H1 (cell line): ENCODE results near the gene ADAMTS17. TPM values are rescaled to one million over a fixed set of nuclear protein-coding genes. Genes with fewer than 3 reads are reported as not detected.

Experiments used
- CTCF ChIA-PET: fragments of 300-600 bp; sonication (Branson Sonifier 250); formaldehyde crosslinking; loops from one replicate; lab custom pipeline; 2021; ENCODE audit not compliant: partially characterized antibody; lab: Charles Lee
- POLR2A ChIA-PET: fragments of 300-600 bp; sonication (Branson Sonifier 250); formaldehyde crosslinking; loops from one replicate; lab custom pipeline; 2021; ENCODE audit warnings: inconsistent platforms; ENCODE audit not compliant: partially characterized antibody; lab: Charles Lee
- DNase-seq, 2 experiments: peaks; one replicate each; pipeline versions ENCODE4 v3.0.0 to v3.0.0-alpha.2; 2010 to 2022; ENCODE audit warnings: low spot score in 2 of 2, low read depth in 1 of 2, mixed read lengths in 1 of 2
- FAIRE-seq: peaks from 2 replicates; lab custom pipeline; 2011; peaks lifted over from hg19 to GRCh38; lab: Jason Lieb, UNC
- H2AFZ ChIP-seq: 2 replicates; pipeline ENCODE4 v1.8.1; 2012; ENCODE audit warnings: low read length, inconsistent platforms
- H2AK5ac ChIP-seq: 2 replicates; pipeline ENCODE4 v1.6.1; 2013; ENCODE audit warnings: low read depth, low read length
- H2BK120ac ChIP-seq: replicated peaks from 2 replicates; pipeline ENCODE3; 2013; ENCODE audit warnings: low read depth, low read length, inconsistent platforms
- H2BK12ac ChIP-seq: 2 replicates; pipeline ENCODE4 v1.6.1; 2013; ENCODE audit warnings: low read depth, low read length
- H2BK15ac ChIP-seq: 2 replicates; pipeline ENCODE4 v1.6.1; 2013; ENCODE audit warnings: low read length
- H2BK20ac ChIP-seq: 2 replicates; pipeline ENCODE4 v1.6.1; 2013; ENCODE audit warnings: low read length
- H2BK5ac ChIP-seq: 2 replicates; pipeline ENCODE4 v1.6.1; 2013; ENCODE audit warnings: low read depth, low read length
- H3K14ac ChIP-seq: 2 replicates; pipeline ENCODE4 v1.6.1; 2013; ENCODE audit warnings: inconsistent platforms; ENCODE audit not compliant: insufficient read length
- H3K18ac ChIP-seq: 2 replicates; pipeline ENCODE4 v1.6.1; 2013; ENCODE audit warnings: low read length; ENCODE audit errors: extremely low read depth
- H3K23ac ChIP-seq: 2 replicates; pipeline ENCODE4 v1.6.1; 2013; ENCODE audit warnings: inconsistent platforms; ENCODE audit not compliant: insufficient read length
- H3K23me2 ChIP-seq: 2 replicates; pipeline ENCODE4 v1.6.1; 2013; ENCODE audit warnings: low read depth, low read length
- H3K27ac ChIP-seq: 2 replicates; pipeline ENCODE4 v1.6.1; 2011; ENCODE audit warnings: low read depth, low read length, inconsistent platforms
- H3K27me3 ChIP-seq, 4 experiments: replicated peaks in 1 of 4; 1 replicate in 1 of 4; 2 replicates in 3 of 4; pipeline versions ENCODE4 v1.6.1 to v1.8.1; 2011 to 2013; ENCODE audit warnings: low read length in 3 of 4, mild to moderate bottlenecking in 3 of 4, inconsistent platforms in 2 of 4, mixed read lengths in 2 of 4, moderate library complexity in 1 of 4; ENCODE audit not compliant: control insufficient read depth in 3 of 4, insufficient read depth in 3 of 4; ENCODE audit errors: extremely low read depth in 1 of 4
- H3K36me3 ChIP-seq, 4 experiments: 2 replicates each; pipeline versions ENCODE4 v1.6.1 to v1.8.1; 2011 to 2013; ENCODE audit warnings: mild to moderate bottlenecking in 4 of 4, low read length in 3 of 4, moderate library complexity in 2 of 4, control low read depth in 1 of 4, inconsistent platforms in 1 of 4; ENCODE audit not compliant: insufficient read depth in 4 of 4, control insufficient read depth in 2 of 4
- H3K4ac ChIP-seq: replicated peaks from 2 replicates; pipeline ENCODE3; 2013; ENCODE audit warnings: low read length, low read depth, mixed read lengths, inconsistent platforms; ENCODE audit not compliant: insufficient read length
- H3K4me1 ChIP-seq, 4 experiments: replicated peaks in 1 of 4; 1 replicate in 1 of 4; 2 replicates in 3 of 4; pipeline versions ENCODE4 v1.6.1 to v1.8.1; 2011 to 2013; ENCODE audit warnings: low read length in 3 of 4, inconsistent platforms in 2 of 4, mixed read lengths in 1 of 4; ENCODE audit not compliant: insufficient read depth in 4 of 4, control insufficient read depth in 3 of 4
- H3K4me2 ChIP-seq, 2 experiments: 2 replicates each; pipeline versions ENCODE4 v1.6.1 to v1.8.1; 2011 to 2013; ENCODE audit warnings: low read depth in 2 of 2, low read length in 2 of 2, control low read depth in 1 of 2, inconsistent platforms in 1 of 2, mild to moderate bottlenecking in 1 of 2; ENCODE audit not compliant: insufficient read depth in 1 of 2
- H3K4me3 ChIP-seq, 4 experiments: fragments of 200-600, 300-600 bp in 1 of 4; sonication (generic), shearing (Covaris generic), sonication (Bioruptor Twin) in 1 of 4; 2 replicates each; pipeline versions ENCODE4 v1.5.1 to v1.8.1; 2011 to 2016; ENCODE audit warnings: low read length in 4 of 4, low read depth in 3 of 4, control low read depth in 2 of 4, inconsistent platforms in 2 of 4, mild to moderate bottlenecking in 2 of 4, mixed read lengths in 1 of 4, moderate library complexity in 1 of 4; ENCODE audit not compliant: insufficient read depth in 2 of 4; ENCODE audit errors: extremely low read depth in 1 of 4
- H3K56ac ChIP-seq: replicated peaks from 2 replicates; pipeline ENCODE3; 2013; ENCODE audit warnings: low read depth, mild to moderate bottlenecking, mixed read lengths, low read length, inconsistent platforms; ENCODE audit not compliant: insufficient read length
- H3K79me1 ChIP-seq: 2 replicates; pipeline ENCODE4 v1.6.1; 2013; ENCODE audit warnings: low read depth, low read length, control low read depth
- H3K79me2 ChIP-seq, 2 experiments: 2 replicates each; pipeline versions ENCODE4 v1.6.1 to v1.8.1; 2012 to 2013; ENCODE audit warnings: low read length in 2 of 2, mild to moderate bottlenecking in 2 of 2, inconsistent platforms in 1 of 2; ENCODE audit not compliant: insufficient read depth in 2 of 2, control insufficient read depth in 1 of 2
- H3K9ac ChIP-seq, 4 experiments: replicated peaks in 1 of 4; 1 replicate in 1 of 4; 2 replicates in 3 of 4; pipeline versions ENCODE4 v1.6.1 to v1.8.1; 2011 to 2013; ENCODE audit warnings: low read depth in 3 of 4, low read length in 3 of 4, control low read depth in 2 of 4, mild to moderate bottlenecking in 2 of 4, moderate library complexity in 2 of 4, inconsistent platforms in 1 of 4; ENCODE audit errors: extremely low read depth in 1 of 4
- H3K9me3 ChIP-seq, 2 experiments: 2 replicates each; pipeline versions ENCODE4 v1.6.1 to v1.8.1; 2012 to 2013; ENCODE audit warnings: mild to moderate bottlenecking in 2 of 2, moderate library complexity in 2 of 2, control low read depth in 1 of 2, inconsistent platforms in 1 of 2, low read depth in 1 of 2, low read length in 1 of 2, mixed read lengths in 1 of 2; ENCODE audit not compliant: insufficient read depth in 2 of 2
- H4K20me1 ChIP-seq, 2 experiments: replicated peaks in 1 of 2; 2 replicates each; pipeline versions ENCODE3 to v1.8.1; 2011 to 2013; ENCODE audit warnings: inconsistent platforms in 2 of 2, low read length in 2 of 2, mild to moderate bottlenecking in 1 of 2; ENCODE audit not compliant: insufficient read depth in 2 of 2, control insufficient read depth in 1 of 2
- H4K5ac ChIP-seq: 2 replicates; pipeline ENCODE4 v1.6.1; 2013; ENCODE audit warnings: low read length, low read depth, mixed read lengths, inconsistent platforms; ENCODE audit not compliant: insufficient read length
- H4K8ac ChIP-seq: 2 replicates; pipeline ENCODE4 v1.8.0; 2013; ENCODE audit warnings: mild to moderate bottlenecking, moderate library complexity, low read length, inconsistent platforms; ENCODE audit not compliant: insufficient read depth; ENCODE audit errors: extremely low read depth
- H4K91ac ChIP-seq: replicated peaks from 2 replicates; pipeline ENCODE3; 2013; ENCODE audit warnings: low read length, mixed read lengths, inconsistent platforms; ENCODE audit not compliant: insufficient read length
- CBX5 ChIP-seq: fragments of 300-800, 300-1000 bp; sonication (generic); IDR thresholded peaks from 2 replicates; pipeline ENCODE4 v1.7.1; 2016; ENCODE audit warnings: antibody characterized with exemption, low read length, low read depth
- CHD1 ChIP-seq: IDR thresholded peaks from 2 replicates; pipeline ENCODE4 v1.6.1; 2012; ENCODE audit warnings: low read depth, low read length, improper control_type of control experiment
- EZH2 ChIP-seq: fragments of 200-600 bp; sonication (generic); IDR thresholded peaks from 2 replicates; pipeline ENCODE4 v1.7.1; 2012; ENCODE audit warnings: low read depth, mild to moderate bottlenecking, moderate library complexity, low read length, inconsistent platforms; ENCODE audit not compliant: severe bottlenecking
- JUND ChIP-seq: IDR thresholded peaks from 2 replicates; pipeline ENCODE4 v1.6.1; 2011; ENCODE audit warnings: mild to moderate bottlenecking, improper control_type of control experiment, low read length
- RFX5 ChIP-seq: IDR thresholded peaks from 2 replicates; pipeline ENCODE4 v1.6.1; 2011; ENCODE audit warnings: low read depth, low read length, improper control_type of control experiment, borderline replicate concordance
- SIN3A ChIP-seq, 2 experiments: IDR thresholded peaks in 1 of 2; conservative IDR thresholded peaks in 1 of 2; 2 replicates each; pipeline ENCODE4 v1.6.1; 2011 to 2012; ENCODE audit warnings: low read length in 2 of 2, improper control_type of control experiment in 1 of 2, low read depth in 1 of 2, mild to moderate bottlenecking in 1 of 2
- USF2 ChIP-seq: IDR thresholded peaks from 2 replicates; pipeline ENCODE4 v1.6.1; 2011; ENCODE audit warnings: low read length, improper control_type of control experiment
- WGBS, 2 experiments: shearing (Covaris generic) in 1 of 2; methylation state at CpG; one replicate each; pipeline versions ENCODE4 v1.1.6 to v1.1.7; 2013 to 2015; ENCODE audit warnings: low lambda C conversion rate in 2 of 2, mixed read lengths in 2 of 2, inconsistent platforms in 1 of 2, low coverage in 1 of 2, missing lambda C conversion rate in 1 of 2; ENCODE audit not compliant: insufficient replicate concordance in 2 of 2, insufficient coverage in 1 of 2, insufficient read length in 1 of 2; ENCODE audit errors: extremely low coverage in 1 of 2, missing lambda C conversion rate in 1 of 2; 5-methylcytosine and 5-hydroxymethylcytosine counted together
- polyA plus RNA-seq, 7 experiments: library from polyadenylated mRNA; depleted of rRNA in 3 of 7; stranded (reverse) in 5 of 7; unstranded in 2 of 7; fragments of >200 nt in 5 of 7; fragments of 200-250 nt in 2 of 7; gene quantifications; 1 replicate in 5 of 7; 2 replicates in 1 of 7; 4 replicates in 1 of 7; pipeline versions ENCODE4 v1.2.1 to v1.2.3, GENCODE V29; 2011 to 2013; ENCODE audit warnings: missing spikeins in 2 of 7, mixed read lengths in 2 of 7
- total RNA-seq: library from RNA; stranded (reverse); fragmentation: NEBNext Ultra II Directional; extraction: Animal tissue kit (Norgen Biotek cat#: 25700); gene quantifications from 2 replicates; pipeline ENCODE4 v1.2.1, GENCODE V29; 2021
- TF ChIP-seq, protein P1 (sequence below): IDR thresholded peaks from 2 replicates; pipeline ENCODE4 v1.6.1; 2012; ENCODE audit warnings: low read length, inconsistent platforms

The ADAMTS17 gene
- total and polyA plus RNA-seq, 2 of the 8 experiments (the other 6 are each of a cell fraction or from before 2014, with no cell fraction given): 0.51 to 1.7 TPM

GRCh38 chr15:99987701-99988100, 354.1 kb downstream of the ADAMTS17 start:
- ChIA-PET CTCF (interaction anchor here (1.0 to 1.6 kb wide), 2 partner anchors 15 to 59 kb away, joined by 3 to 5 read pairs; no protein-coding TSS in a partner anchor), POLR2A (no interaction called here)
- H3K9me3 ChIP-seq: peaks cover 0 to 6% of the 10 kb centered on the region in 2 experiments; a peak in 2 of 4 replicates
- H3K79me1 ChIP-seq: no peaks in the 10 kb centered on the region
- no peak overlapping the region for H4K8ac ChIP-seq
- H3K27me3 ChIP-seq: no peaks in the 10 kb centered on the region
- DNase-seq (no peak), FAIRE-seq (no peak)
- no peak overlapping the region for H2BK5ac ChIP-seq
- H3K9ac ChIP-seq: no peak overlapping the region
- H3K36me3 ChIP-seq: no peaks in the 10 kb centered on the region
- no peak overlapping the region for H2BK12ac ChIP-seq
- no peak for TF ChIP-seq USF2
- no peak for TF ChIP-seq SIN3A (conservative IDR thresholded peaks at IDR 0.05 in 1 of 2, IDR thresholded peaks at IDR 0.05 in 1 of 2; ENCODE audit: low read depth in 1 of 2, low read length in 2 of 2)
- no peak for TF ChIP-seq JUND
- no peak for TF ChIP-seq RFX5
- no peak for TF ChIP-seq CHD1
- TF ChIP-seq CBX5: no peak
- TF ChIP-seq EZH2: no peak
- TF ChIP-seq, protein P1, sequence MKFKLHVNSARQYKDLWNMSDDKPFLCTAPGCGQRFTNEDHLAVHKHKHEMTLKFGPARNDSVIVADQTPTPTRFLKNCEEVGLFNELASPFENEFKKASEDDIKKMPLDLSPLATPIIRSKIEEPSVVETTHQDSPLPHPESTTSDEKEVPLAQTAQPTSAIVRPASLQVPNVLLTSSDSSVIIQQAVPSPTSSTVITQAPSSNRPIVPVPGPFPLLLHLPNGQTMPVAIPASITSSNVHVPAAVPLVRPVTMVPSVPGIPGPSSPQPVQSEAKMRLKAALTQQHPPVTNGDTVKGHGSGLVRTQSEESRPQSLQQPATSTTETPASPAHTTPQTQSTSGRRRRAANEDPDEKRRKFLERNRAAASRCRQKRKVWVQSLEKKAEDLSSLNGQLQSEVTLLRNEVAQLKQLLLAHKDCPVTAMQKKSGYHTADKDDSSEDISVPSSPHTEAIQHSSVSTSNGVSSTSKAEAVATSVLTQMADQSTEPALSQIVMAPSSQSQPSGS: no peak
- no peak overlapping the region for H4K5ac ChIP-seq
- WGBS, 2 experiments: 83% methylated on average over 3 of the region's 3 CpGs; no CpG with 5 or more reads in 1 of the 2 experiments
- no peaks in the 10 kb centered on the region for H3K79me2 ChIP-seq
- no peak overlapping the region for H3K18ac ChIP-seq
- H2BK120ac ChIP-seq: no peak overlapping the region
- H2BK20ac ChIP-seq: no peak overlapping the region
- no peak overlapping the region for H2AK5ac ChIP-seq
- no peak overlapping the region for H4K91ac ChIP-seq
- H3K56ac ChIP-seq: no peak overlapping the region
- H3K4me3 ChIP-seq: no peak overlapping the region
- H3K23me2 ChIP-seq: peaks cover 2% of the 10 kb centered on the region; the same call in 1 of the 2 replicates
- no peak overlapping the region for H3K4ac ChIP-seq
- H3K23ac ChIP-seq: no peak overlapping the region
- H3K4me1 ChIP-seq: peaks cover 8 to 18% (median 9%) of the 10 kb centered on the region in 4 experiments
- no peak overlapping the region for H3K27ac ChIP-seq
- H3K14ac ChIP-seq: no peak overlapping the region
- no peak overlapping the region for H2BK15ac ChIP-seq
- H3K4me2 ChIP-seq: no peak overlapping the region
- no peak overlapping the region for H2AFZ ChIP-seq
- H4K20me1 ChIP-seq: no peaks in the 10 kb centered on the region
